WTC11 (cell line): ENCODE data around the gene TEX19. TPM values are rescaled to one million over a fixed set of nuclear protein-coding genes. Genes with fewer than 3 reads are reported as not detected.

Experiments
- ATAC-seq: fragments of 200-7000 bp; cut with Tn5 transposase; 2 replicates; pipeline ENCODE4 v1.10.0; 2021; ENCODE audit warnings: mild to moderate bottlenecking, moderate library complexity
- CTCF ChIA-PET: fragments of 300-600 bp; sonication (Branson Sonifier 250); formaldehyde crosslinking; loops from one replicate; lab custom pipeline; 2021; ENCODE audit warnings: antibody characterized with exemption; lab: Charles Lee
- POLR2A ChIA-PET: fragments of 350-600 bp; sonication (Branson Sonifier 250); formaldehyde crosslinking; loops from one replicate; lab custom pipeline; 2021; ENCODE audit warnings: antibody characterized with exemption; lab: Charles Lee
- DNase-seq: peaks from one replicate; pipeline ENCODE4 v3.0.0; 2021; ENCODE audit warnings: low spot score
- H3K27ac Mint-ChIP-seq: 2 replicates; pipeline ENCODE4 v1.8.0; 2021; ENCODE audit warnings: mixed read lengths
- H3K27me3 Mint-ChIP-seq: 2 replicates; pipeline ENCODE4 v1.8.0; 2021; ENCODE audit warnings: low read depth, mild to moderate bottlenecking, moderate library complexity, mixed read lengths
- H3K36me3 Mint-ChIP-seq: 2 replicates; pipeline ENCODE4 v1.8.0; 2021; ENCODE audit warnings: mixed read lengths
- H3K4me1 Mint-ChIP-seq: 2 replicates; pipeline ENCODE4 v1.8.0; 2022; ENCODE audit warnings: mixed read lengths
- H3K4me3 Mint-ChIP-seq: 2 replicates; pipeline ENCODE4 v1.8.0; 2021; ENCODE audit warnings: mild to moderate bottlenecking, moderate library complexity, mixed read lengths
- H3K9me3 Mint-ChIP-seq: 2 replicates; pipeline ENCODE4 v1.8.0; 2021; ENCODE audit warnings: mixed read lengths
- CTCF ChIP-seq: fragments of 200-600 bp; IDR thresholded peaks from 2 replicates; pipeline ENCODE4 v1.8.0; 2022; ENCODE audit warnings: antibody characterized with exemption
- ELF4 ChIP-seq: sonication (generic); formaldehyde crosslinking; IDR thresholded peaks from 2 replicates; pipeline ENCODE4 v1.8.1; 2022; ENCODE audit warnings: low read depth, mild to moderate bottlenecking, moderate library complexity, missing genetic modification reagents
- ETV6 ChIP-seq: sonication (generic); formaldehyde crosslinking; IDR thresholded peaks from 2 replicates; pipeline ENCODE4 v1.8.1; 2022; ENCODE audit warnings: mild to moderate bottlenecking, missing genetic modification reagents
- FOXK1 ChIP-seq: sonication (generic); formaldehyde crosslinking; IDR thresholded peaks from 2 replicates; pipeline ENCODE4 v1.8.0; 2022; ENCODE audit warnings: mild to moderate bottlenecking, moderate library complexity, missing genetic modification reagents
- FOXP4 ChIP-seq: sonication (generic); formaldehyde crosslinking; IDR thresholded peaks from 2 replicates; pipeline ENCODE4 v1.8.0; 2022; ENCODE audit warnings: mild to moderate bottlenecking, missing genetic modification reagents
- IRF1 ChIP-seq: sonication (generic); formaldehyde crosslinking; IDR thresholded peaks from 2 replicates; pipeline ENCODE4 v1.8.0; 2023; ENCODE audit warnings: missing genetic modification reagents
- JAZF1 ChIP-seq: fragments of 250-450 bp; sonication (Bioruptor Pico); IDR thresholded peaks from 2 replicates; pipeline ENCODE4 v1.9.0; 2021; ENCODE audit warnings: moderate library complexity, mild to moderate bottlenecking, inconsistent platforms
- NR1H2 ChIP-seq: sonication (generic); formaldehyde crosslinking; IDR thresholded peaks from 2 replicates; pipeline ENCODE4 v1.9.0; 2021; ENCODE audit warnings: mild to moderate bottlenecking, moderate library complexity, missing genetic modification reagents
- PRDM15 ChIP-seq: sonication (generic); formaldehyde crosslinking; IDR thresholded peaks from 2 replicates; pipeline ENCODE4 v1.8.0; 2022; ENCODE audit warnings: missing genetic modification reagents
- SOX15 ChIP-seq: fragments of 250-450 bp; sonication (Bioruptor Pico); IDR thresholded peaks from 2 replicates; pipeline ENCODE4 v1.9.0; 2021; ENCODE audit warnings: mild to moderate bottlenecking
- TEAD1 ChIP-seq: sonication (generic); formaldehyde crosslinking; IDR thresholded peaks from 2 replicates; pipeline ENCODE4 v1.8.0; 2022; ENCODE audit warnings: mild to moderate bottlenecking, missing genetic modification reagents
- USF2 ChIP-seq: sonication (generic); formaldehyde crosslinking; IDR thresholded peaks from 2 replicates; pipeline ENCODE4 v1.8.1; 2023; ENCODE audit warnings: mild to moderate bottlenecking, missing genetic modification reagents, moderate library complexity
- ZBTB21 ChIP-seq: sonication (generic); formaldehyde crosslinking; IDR thresholded peaks from 2 replicates; pipeline ENCODE4 v1.8.1; 2023; ENCODE audit warnings: mild to moderate bottlenecking, missing genetic modification reagents, borderline replicate concordance
- ZNF416 ChIP-seq: fragments of 250-450 bp; sonication (Bioruptor Pico); IDR thresholded peaks from 2 replicates; pipeline ENCODE4 v1.9.0; 2021; ENCODE audit warnings: mild to moderate bottlenecking, inconsistent platforms
- ZNF423 ChIP-seq: fragments of 250-450 bp; sonication (Bioruptor Pico); IDR thresholded peaks from 2 replicates; pipeline ENCODE4 v2.1.2; 2022; ENCODE audit warnings: mild to moderate bottlenecking, moderate library complexity
- ZNF532 ChIP-seq: fragments of 250-450 bp; sonication (Bioruptor Pico); IDR thresholded peaks from 2 replicates; pipeline ENCODE4 v1.9.0; 2021; ENCODE audit warnings: mild to moderate bottlenecking, borderline replicate concordance
- ZSCAN18 ChIP-seq: fragments of 250-450 bp; sonication (Bioruptor Pico); IDR thresholded peaks from 2 replicates; pipeline ENCODE4 v2.1.2; 2022; ENCODE audit warnings: mild to moderate bottlenecking, moderate library complexity
- total RNA-seq: library from RNA; stranded (reverse); gene quantifications from 3 replicates; pipeline ENCODE4 v1.2.3, GENCODE V29; 2021

The TEX19 gene
- total RNA-seq, 1 experiment from 2014 or later: 1.4 TPM

GRCh38 chr17:82317394-82318168, 41.5 kb upstream of the TEX19 start, which contains the start of gene CD7:
Gene CD7 (minus strand): TSS chr17:82317608. CDS start chr17:82317495, 113 bp downstream.
- ChIA-PET POLR2A (no interaction called here), CTCF (interaction anchor here (0.7 to 2.2 kb wide), 3 partner anchors 17 to 81 kb away, joined by 3 to 9 read pairs (median 4); no protein-coding TSS in a partner anchor)
- no peaks in the 10 kb centered on the region for H3K36me3 Mint-ChIP-seq
- no peaks in the 10 kb centered on the region for H3K9me3 Mint-ChIP-seq
- no peak within 1 kb of the TSS for H3K27ac Mint-ChIP-seq
- 0 out of 2 replicates have a peak, but pooled peaks cover 5% of the 10 kb centered on the region for H3K27me3 Mint-ChIP-seq
- H3K4me1 Mint-ChIP-seq: peaks cover 5% of the 10 kb centered on the region
- DNase-seq (no peak), ATAC-seq (no peak)
- no peak for TF ChIP-seq SOX15 (CRISPR knock-in tag)
- no peak for TF ChIP-seq ZNF416 (CRISPR knock-in tag)
- TF ChIP-seq NR1H2: no peak
- TF ChIP-seq PRDM15 (CRISPR knock-in tag): no peak
- TF ChIP-seq TEAD1 (CRISPR knock-in tag): no peak
- TF ChIP-seq CTCF: no peak
- no peak for TF ChIP-seq FOXK1 (CRISPR knock-in tag)
- TF ChIP-seq ELF4: no peak
- no peak for TF ChIP-seq ZNF423 (CRISPR knock-in tag)
- no peak for TF ChIP-seq FOXP4 (CRISPR knock-in tag)
- H3K4me3 Mint-ChIP-seq: no peak within 1 kb of the TSS

- 0 out of 2 replicates have a peak, but pooled peaks cover 5% of the 10 kb centered on the region for H3K27me3 Mint-ChIP-seq
- POLR2A ChIA-PET: no interaction called here
- H3K27ac Mint-ChIP-seq: no peak overlapping the region
- peaks cover 5% of the 10 kb centered on the region for H3K4me1 Mint-ChIP-seq
- H3K36me3 Mint-ChIP-seq: no peaks in the 10 kb centered on the region
- H3K4me3 Mint-ChIP-seq: no peak overlapping the region
- no peak for ATAC-seq
- CTCF ChIA-PET: interaction anchor here (2.2 kb wide), 1 partner anchor 81 kb away, joined by 9 read pairs; no protein-coding TSS in a partner anchor
- no peak for DNase-seq
- H3K9me3 Mint-ChIP-seq: no peaks in the 10 kb centered on the region
- TF ChIP-seq ZBTB21 (CRISPR knock-in tag) (no peak), TEAD1 (CRISPR knock-in tag) (no peak), ETV6 (CRISPR knock-in tag) (no peak), JAZF1 (CRISPR knock-in tag) (no peak), ZSCAN18 (no peak), IRF1 (CRISPR knock-in tag) (no peak), ZNF532 (no peak), FOXK1 (CRISPR knock-in tag) (no peak), USF2 (CRISPR knock-in tag) (no peak)
Measured at GRCh38 chr17:82318169-82318498, 40.9 kb upstream of the TEX19 start.
